IgD-negative memory B cell (primary cell): ENCODE results near the gene OTOS. TPM values are rescaled to one million over a fixed set of nuclear protein-coding genes. Genes with fewer than 3 reads are reported as not detected.
A peak's percentile ranks its signal among the peaks of the same experiment; 100 is the strongest.

ENCODE experiments used
- H3K27ac Mint-ChIP-seq, 3 donors: one replicate each; pipeline ENCODE4 v1.8.0; 2020 to 2022; ENCODE audit warnings: mild to moderate bottlenecking in 3 of 3, mixed read lengths in 3 of 3, moderate library complexity in 1 of 3
- H3K27me3 Mint-ChIP-seq: one replicate; pipeline ENCODE4 v1.8.0; 2021; ENCODE audit warnings: mixed read lengths
- H3K36me3 Mint-ChIP-seq: one replicate; pipeline ENCODE4 v1.8.0; 2020; ENCODE audit warnings: mild to moderate bottlenecking, mixed read lengths
- H3K4me1 Mint-ChIP-seq, 3 donors: one replicate each; pipeline ENCODE4 v1.8.0; 2020 to 2022; ENCODE audit warnings: mixed read lengths in 3 of 3, mild to moderate bottlenecking in 1 of 3
- H3K4me3 Mint-ChIP-seq, 4 donors: one replicate each; pipeline ENCODE4 v1.8.0; 2020 to 2022; ENCODE audit warnings: mild to moderate bottlenecking in 4 of 4, mixed read lengths in 4 of 4, moderate library complexity in 3 of 4
- H3K9me3 Mint-ChIP-seq, 3 donors: one replicate each; pipeline ENCODE4 v1.8.0; 2020 to 2021; ENCODE audit warnings: mixed read lengths in 3 of 3, mild to moderate bottlenecking in 1 of 3
- polyA plus RNA-seq: library from polyadenylated mRNA; unstranded; fragments of 300-500 nt; fragmentation: Illumina TruSeq; gene quantifications from one replicate; pipeline ENCODE4 v1.2.3, GENCODE V29; 2021

The OTOS gene
- polyA plus RNA-seq, 1 donor from 2014 or later = not detected

GRCh38 chr2:240130393-240131195 is 9.9 kb downstream of the OTOS start:
- peaks cover 4 to 12% (median 6%) of the 10 kb centered on the region in 3 donors for H3K4me1 Mint-ChIP-seq
- H3K27ac Mint-ChIP-seq = peak overlapping the region in 1 of 3 donors; percentile 41
- peaks cover 15% of the 10 kb centered on the region for H3K36me3 Mint-ChIP-seq
- H3K4me3 Mint-ChIP-seq = peak overlapping the region in 1 of 4 donors; percentile 68
- H3K9me3 Mint-ChIP-seq = no peaks in the 10 kb centered on the region
- H3K27me3 Mint-ChIP-seq = no peaks in the 10 kb centered on the region

GRCh38 chr2:240129731-240130392 is 10.6 kb downstream of the OTOS start:
- H3K36me3 Mint-ChIP-seq = peaks cover 15% of the 10 kb centered on the region
- H3K27ac Mint-ChIP-seq = no peak overlapping the region
- H3K9me3 Mint-ChIP-seq = no peaks in the 10 kb centered on the region
- H3K4me1 Mint-ChIP-seq = peaks cover 0 to 4% (median 3%) of the 10 kb centered on the region in 3 donors
- H3K4me3 Mint-ChIP-seq = peak overlapping the region in 1 of 4 donors; percentile 68
- H3K27me3 Mint-ChIP-seq = no peaks in the 10 kb centered on the region

GRCh38 chr2:240129311-240129710 is 11.1 kb downstream of the OTOS start:
- peak overlapping the region in 1 of 4 donors; percentile 32 for H3K4me3 Mint-ChIP-seq
- no peaks in the 10 kb centered on the region for H3K4me1 Mint-ChIP-seq
- H3K9me3 Mint-ChIP-seq = no peaks in the 10 kb centered on the region
- H3K27me3 Mint-ChIP-seq = no peaks in the 10 kb centered on the region
- peaks cover 15% of the 10 kb centered on the region for H3K36me3 Mint-ChIP-seq
- H3K27ac Mint-ChIP-seq = no peak overlapping the region

GRCh38 chr2:240128608-240129145 is 11.8 kb downstream of the OTOS start:
- no peaks in the 10 kb centered on the region for H3K4me1 Mint-ChIP-seq
- H3K27ac Mint-ChIP-seq = no peak overlapping the region
- H3K36me3 Mint-ChIP-seq = peaks cover 15% of the 10 kb centered on the region
- H3K27me3 Mint-ChIP-seq = no peaks in the 10 kb centered on the region
- peak overlapping the region in 1 of 4 donors; percentile 32 for H3K4me3 Mint-ChIP-seq
- H3K9me3 Mint-ChIP-seq = no peaks in the 10 kb centered on the region

- no peak overlapping the region for H3K4me3 Mint-ChIP-seq
- H3K4me1 Mint-ChIP-seq = no peaks in the 10 kb centered on the region
- H3K27ac Mint-ChIP-seq = no peak overlapping the region
- H3K9me3 Mint-ChIP-seq = no peaks in the 10 kb centered on the region
- H3K36me3 Mint-ChIP-seq = peaks cover 15% of the 10 kb centered on the region
- no peaks in the 10 kb centered on the region for H3K27me3 Mint-ChIP-seq
Observed at GRCh38 chr2:240127911-240128607, 12.4 kb downstream of the OTOS start.

- Mint-ChIP-seq H3K27ac (peak overlapping the region in 1 of 3 donors; percentile 60), H3K27me3 (no peaks in the 10 kb centered on the region), H3K4me3 (no peak overlapping the region), H3K36me3 (peaks cover 13% of the 10 kb centered on the region), H3K4me1 (no peaks in the 10 kb centered on the region), H3K9me3 (no peaks in the 10 kb centered on the region)
Observed at GRCh38 chr2:240127191-240127750, 13.2 kb downstream of the OTOS start.

- Mint-ChIP-seq H3K27me3 (no peaks in the 10 kb centered on the region), H3K27ac (peak overlapping the region in 2 of 3 donors; percentile 6 to 60), H3K4me3 (no peak overlapping the region), H3K9me3 (no peaks in the 10 kb centered on the region), H3K4me1 (peaks cover 0 to under 1% (median 0%) of the 10 kb centered on the region in 3 donors), H3K36me3 (peaks cover 13% of the 10 kb centered on the region)
Observed at GRCh38 chr2:240126731-240127130, 13.7 kb downstream of the OTOS start.

- Mint-ChIP-seq H3K4me3 (no peak overlapping the region), H3K27me3 (no peaks in the 10 kb centered on the region), H3K27ac (peak overlapping the region in 1 of 3 donors; percentile 74), H3K36me3 (peaks cover 13% of the 10 kb centered on the region), H3K4me1 (peaks cover 3 to 6% (median 5%) of the 10 kb centered on the region in 3 donors), H3K9me3 (no peaks in the 10 kb centered on the region)
Observed at GRCh38 chr2:240125742-240126141, 14.7 kb downstream of the OTOS start.

- Mint-ChIP-seq H3K4me1 (peaks cover 3 to 6% (median 5%) of the 10 kb centered on the region in 3 donors), H3K4me3 (no peak overlapping the region), H3K27ac (no peak overlapping the region), H3K36me3 (peaks cover 8% of the 10 kb centered on the region), H3K27me3 (no peaks in the 10 kb centered on the region), H3K9me3 (no peaks in the 10 kb centered on the region)
Observed at GRCh38 chr2:240124651-240125030, 15.8 kb downstream of the OTOS start.

GRCh38 chr2:240123821-240124650 is 16.4 kb downstream of the OTOS start:
- H3K4me3 Mint-ChIP-seq = no peak overlapping the region
- peaks cover 6% of the 10 kb centered on the region for H3K36me3 Mint-ChIP-seq
- no peak overlapping the region for H3K27ac Mint-ChIP-seq
- no peaks in the 10 kb centered on the region for H3K9me3 Mint-ChIP-seq
- no peaks in the 10 kb centered on the region for H3K27me3 Mint-ChIP-seq
- H3K4me1 Mint-ChIP-seq = peaks cover 3 to 6% (median 5%) of the 10 kb centered on the region in 3 donors

- H3K27me3 Mint-ChIP-seq = no peaks in the 10 kb centered on the region
- peaks cover 5% of the 10 kb centered on the region for H3K36me3 Mint-ChIP-seq
- peaks cover 0 to 2% (median 0%) of the 10 kb centered on the region in 3 donors for H3K9me3 Mint-ChIP-seq
- H3K4me3 Mint-ChIP-seq = no peak overlapping the region
- no peak overlapping the region for H3K27ac Mint-ChIP-seq
- H3K4me1 Mint-ChIP-seq = peaks cover 3 to 6% (median 5%) of the 10 kb centered on the region in 3 donors
Observed at GRCh38 chr2:240121675-240122074, 18.8 kb downstream of the OTOS start.

GRCh38 chr2:240121190-240121589 is 19.3 kb downstream of the OTOS start:
- peaks cover 3 to 6% (median 5%) of the 10 kb centered on the region in 3 donors for H3K4me1 Mint-ChIP-seq
- no peak overlapping the region for H3K4me3 Mint-ChIP-seq
- H3K27me3 Mint-ChIP-seq = peaks cover 3% of the 10 kb centered on the region
- H3K9me3 Mint-ChIP-seq = peaks cover 0 to 2% (median 0%) of the 10 kb centered on the region in 3 donors
- H3K36me3 Mint-ChIP-seq = peaks cover under 1% of the 10 kb centered on the region
- H3K27ac Mint-ChIP-seq = no peak overlapping the region

GRCh38 chr2:240114233-240114632 is 26.2 kb downstream of the OTOS start:
- Mint-ChIP-seq H3K27me3 (peaks cover 15% of the 10 kb centered on the region), H3K36me3 (peaks cover 2% of the 10 kb centered on the region), H3K27ac (no peak overlapping the region), H3K4me1 (no peaks in the 10 kb centered on the region), H3K9me3 (peaks cover 0 to 2% (median 0%) of the 10 kb centered on the region in 3 donors), H3K4me3 (no peak overlapping the region)
